Measurements from ENCODE around the gene EPOP. TPM values are rescaled to one million over a fixed set of nuclear protein-coding genes. Genes with fewer than 3 reads are reported as not detected.

EPOP gene
- total and polyA plus RNA-seq, 2 of the 13 experiments (the other 11 are each of a cell fraction or from before 2014, with no cell fraction given), result 14.7 to 37.8 TPM

DNA sequence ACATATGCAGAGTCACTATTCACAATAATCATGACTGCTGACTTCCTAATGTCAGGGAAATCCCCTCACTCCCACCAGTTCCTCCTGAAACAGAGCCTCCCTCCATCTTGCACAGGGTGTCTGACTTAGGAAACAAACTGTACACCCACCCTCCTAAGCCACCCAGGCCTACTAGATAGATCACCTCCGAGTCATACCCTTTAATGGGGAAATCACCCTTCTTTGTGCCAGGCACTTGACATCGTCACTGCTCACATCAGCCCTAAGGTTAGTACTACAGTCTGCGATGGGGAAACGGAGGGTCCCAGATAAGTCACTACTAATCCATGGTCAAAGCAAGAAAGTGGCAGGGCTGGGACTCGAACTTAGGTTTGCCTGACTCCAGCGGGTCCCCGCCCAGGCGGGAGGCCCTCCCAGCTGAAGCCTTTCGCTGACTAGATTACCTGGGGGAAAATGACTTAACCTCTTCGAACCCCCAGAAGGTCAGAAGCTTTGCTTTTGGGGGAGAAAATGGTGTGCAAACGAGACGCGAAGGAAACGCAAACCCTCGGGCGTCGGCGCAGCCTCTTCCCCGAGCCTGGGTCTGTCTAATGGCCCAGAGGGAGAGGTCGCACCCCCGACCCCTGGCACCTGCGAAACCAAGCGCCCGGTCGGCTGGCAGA lies 26.9 kb upstream of the EPOP start (continued):
- TF ChIP-seq, protein P1, sequence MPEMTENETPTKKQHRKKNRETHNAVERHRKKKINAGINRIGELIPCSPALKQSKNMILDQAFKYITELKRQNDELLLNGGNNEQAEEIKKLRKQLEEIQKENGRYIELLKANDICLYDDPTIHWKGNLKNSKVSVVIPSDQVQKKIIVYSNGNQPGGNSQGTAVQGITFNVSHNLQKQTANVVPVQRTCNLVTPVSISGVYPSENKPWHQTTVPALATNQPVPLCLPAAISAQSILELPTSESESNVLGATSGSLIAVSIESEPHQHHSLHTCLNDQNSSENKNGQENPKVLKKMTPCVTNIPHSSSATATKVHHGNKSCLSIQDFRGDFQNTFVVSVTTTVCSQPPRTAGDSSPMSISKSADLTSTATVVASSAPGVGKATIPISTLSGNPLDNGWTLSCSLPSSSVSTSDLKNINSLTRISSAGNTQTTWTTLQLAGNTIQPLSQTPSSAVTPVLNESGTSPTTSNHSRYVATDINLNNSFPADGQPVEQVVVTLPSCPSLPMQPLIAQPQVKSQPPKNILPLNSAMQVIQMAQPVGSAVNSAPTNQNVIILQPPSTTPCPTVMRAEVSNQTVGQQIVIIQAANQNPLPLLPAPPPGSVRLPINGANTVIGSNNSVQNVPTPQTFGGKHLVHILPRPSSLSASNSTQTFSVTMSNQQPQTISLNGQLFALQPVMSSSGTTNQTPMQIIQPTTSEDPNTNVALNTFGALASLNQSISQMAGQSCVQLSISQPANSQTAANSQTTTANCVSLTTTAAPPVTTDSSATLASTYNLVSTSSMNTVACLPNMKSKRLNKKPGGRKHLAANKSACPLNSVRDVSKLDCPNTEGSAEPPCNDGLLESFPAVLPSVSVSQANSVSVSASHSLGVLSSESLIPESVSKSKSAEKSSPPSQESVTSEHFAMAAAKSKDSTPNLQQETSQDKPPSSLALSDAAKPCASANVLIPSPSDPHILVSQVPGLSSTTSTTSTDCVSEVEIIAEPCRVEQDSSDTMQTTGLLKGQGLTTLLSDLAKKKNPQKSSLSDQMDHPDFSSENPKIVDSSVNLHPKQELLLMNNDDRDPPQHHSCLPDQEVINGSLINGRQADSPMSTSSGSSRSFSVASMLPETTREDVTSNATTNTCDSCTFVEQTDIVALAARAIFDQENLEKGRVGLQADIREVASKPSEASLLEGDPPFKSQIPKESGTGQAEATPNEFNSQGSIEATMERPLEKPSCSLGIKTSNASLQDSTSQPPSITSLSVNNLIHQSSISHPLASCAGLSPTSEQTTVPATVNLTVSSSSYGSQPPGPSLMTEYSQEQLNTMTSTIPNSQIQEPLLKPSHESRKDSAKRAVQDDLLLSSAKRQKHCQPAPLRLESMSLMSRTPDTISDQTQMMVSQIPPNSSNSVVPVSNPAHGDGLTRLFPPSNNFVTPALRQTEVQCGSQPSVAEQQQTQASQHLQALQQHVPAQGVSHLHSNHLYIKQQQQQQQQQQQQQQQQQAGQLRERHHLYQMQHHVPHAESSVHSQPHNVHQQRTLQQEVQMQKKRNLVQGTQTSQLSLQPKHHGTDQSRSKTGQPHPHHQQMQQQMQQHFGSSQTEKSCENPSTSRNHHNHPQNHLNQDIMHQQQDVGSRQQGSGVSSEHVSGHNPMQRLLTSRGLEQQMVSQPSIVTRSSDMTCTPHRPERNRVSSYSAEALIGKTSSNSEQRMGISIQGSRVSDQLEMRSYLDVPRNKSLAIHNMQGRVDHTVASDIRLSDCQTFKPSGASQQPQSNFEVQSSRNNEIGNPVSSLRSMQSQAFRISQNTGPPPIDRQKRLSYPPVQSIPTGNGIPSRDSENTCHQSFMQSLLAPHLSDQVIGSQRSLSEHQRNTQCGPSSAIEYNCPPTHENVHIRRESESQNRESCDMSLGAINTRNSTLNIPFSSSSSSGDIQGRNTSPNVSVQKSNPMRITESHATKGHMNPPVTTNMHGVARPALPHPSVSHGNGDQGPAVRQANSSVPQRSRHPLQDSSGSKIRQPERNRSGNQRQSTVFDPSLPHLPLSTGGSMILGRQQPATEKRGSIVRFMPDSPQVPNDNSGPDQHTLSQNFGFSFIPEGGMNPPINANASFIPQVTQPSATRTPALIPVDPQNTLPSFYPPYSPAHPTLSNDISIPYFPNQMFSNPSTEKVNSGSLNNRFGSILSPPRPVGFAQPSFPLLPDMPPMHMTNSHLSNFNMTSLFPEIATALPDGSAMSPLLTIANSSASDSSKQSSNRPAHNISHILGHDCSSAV (CRISPR knock-in tag; IDR thresholded peaks at IDR 0.05; ENCODE audit: borderline replicate concordance), result no peak
- TF ChIP-seq FOXA1 (IDR thresholded peaks at IDR 0.05) (no peak), FOXA1 (CRISPR knock-in tag; IDR thresholded peaks at IDR 0.05) (no peak), ZBTB3 (CRISPR knock-in tag; IDR thresholded peaks at IDR 0.05; ENCODE audit: borderline replicate concordance, low read depth) (peak; percentile 71; the same call in 1 of the 2 replicates), ZNF543 (CRISPR knock-in tag; IDR thresholded peaks at IDR 0.05) (no peak), NR2F6 (IDR thresholded peaks at IDR 0.05) (no peak), NR2F6 (CRISPR knock-in tag; IDR thresholded peaks at IDR 0.05) (no peak), MXI1 (IDR thresholded peaks at IDR 0.05; ENCODE audit: borderline replicate concordance, low read depth, low read length) (0 out of 3 replicates have a peak, but pooled peaks have one; percentile 33), ZNF44 (CRISPR knock-in tag; IDR thresholded peaks at IDR 0.05) (0 out of 2 replicates have a peak, but pooled peaks have one; percentile 44), NFKBIZ (CRISPR knock-in tag; IDR thresholded peaks at IDR 0.05) (no peak), TP53 (CRISPR knock-in tag; conservative IDR thresholded peaks at IDR 0.05) (no peak), ZFP36L1 (CRISPR knock-in tag; IDR thresholded peaks at IDR 0.05) (no peak), HNRNPH1 (optimal IDR thresholded peaks at IDR 0.05; ENCODE audit: low read depth, low read length) (peak; percentile 33)
- TF ChIP-seq, protein P2, sequence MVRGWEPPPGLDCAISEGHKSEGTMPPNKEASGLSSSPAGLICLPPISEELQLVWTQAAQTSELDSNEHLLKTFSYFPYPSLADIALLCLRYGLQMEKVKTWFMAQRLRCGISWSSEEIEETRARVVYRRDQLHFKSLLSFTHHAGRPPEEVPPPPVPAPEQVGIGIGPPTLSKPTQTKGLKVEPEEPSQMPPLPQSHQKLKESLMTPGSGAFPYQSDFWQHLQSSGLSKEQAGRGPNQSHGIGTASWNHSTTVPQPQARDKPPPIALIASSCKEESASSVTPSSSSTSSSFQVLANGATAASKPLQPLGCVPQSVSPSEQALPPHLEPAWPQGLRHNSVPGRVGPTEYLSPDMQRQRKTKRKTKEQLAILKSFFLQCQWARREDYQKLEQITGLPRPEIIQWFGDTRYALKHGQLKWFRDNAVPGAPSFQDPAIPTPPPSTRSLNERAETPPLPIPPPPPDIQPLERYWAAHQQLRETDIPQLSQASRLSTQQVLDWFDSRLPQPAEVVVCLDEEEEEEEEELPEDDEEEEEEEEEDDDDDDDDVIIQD (CRISPR knock-in tag; IDR thresholded peaks at IDR 0.05; ENCODE audit: low read depth), result 0 out of 2 replicates have a peak, but pooled peaks have one; percentile 8
- TF ChIP-seq, protein P3, sequence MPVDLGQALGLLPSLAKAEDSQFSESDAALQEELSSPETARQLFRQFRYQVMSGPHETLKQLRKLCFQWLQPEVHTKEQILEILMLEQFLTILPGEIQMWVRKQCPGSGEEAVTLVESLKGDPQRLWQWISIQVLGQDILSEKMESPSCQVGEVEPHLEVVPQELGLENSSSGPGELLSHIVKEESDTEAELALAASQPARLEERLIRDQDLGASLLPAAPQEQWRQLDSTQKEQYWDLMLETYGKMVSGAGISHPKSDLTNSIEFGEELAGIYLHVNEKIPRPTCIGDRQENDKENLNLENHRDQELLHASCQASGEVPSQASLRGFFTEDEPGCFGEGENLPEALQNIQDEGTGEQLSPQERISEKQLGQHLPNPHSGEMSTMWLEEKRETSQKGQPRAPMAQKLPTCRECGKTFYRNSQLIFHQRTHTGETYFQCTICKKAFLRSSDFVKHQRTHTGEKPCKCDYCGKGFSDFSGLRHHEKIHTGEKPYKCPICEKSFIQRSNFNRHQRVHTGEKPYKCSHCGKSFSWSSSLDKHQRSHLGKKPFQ (CRISPR knock-in tag; IDR thresholded peaks at IDR 0.05; ENCODE audit: insufficient replicate concordance), result peak; percentile 79
- TF ChIP-seq, protein P4, sequence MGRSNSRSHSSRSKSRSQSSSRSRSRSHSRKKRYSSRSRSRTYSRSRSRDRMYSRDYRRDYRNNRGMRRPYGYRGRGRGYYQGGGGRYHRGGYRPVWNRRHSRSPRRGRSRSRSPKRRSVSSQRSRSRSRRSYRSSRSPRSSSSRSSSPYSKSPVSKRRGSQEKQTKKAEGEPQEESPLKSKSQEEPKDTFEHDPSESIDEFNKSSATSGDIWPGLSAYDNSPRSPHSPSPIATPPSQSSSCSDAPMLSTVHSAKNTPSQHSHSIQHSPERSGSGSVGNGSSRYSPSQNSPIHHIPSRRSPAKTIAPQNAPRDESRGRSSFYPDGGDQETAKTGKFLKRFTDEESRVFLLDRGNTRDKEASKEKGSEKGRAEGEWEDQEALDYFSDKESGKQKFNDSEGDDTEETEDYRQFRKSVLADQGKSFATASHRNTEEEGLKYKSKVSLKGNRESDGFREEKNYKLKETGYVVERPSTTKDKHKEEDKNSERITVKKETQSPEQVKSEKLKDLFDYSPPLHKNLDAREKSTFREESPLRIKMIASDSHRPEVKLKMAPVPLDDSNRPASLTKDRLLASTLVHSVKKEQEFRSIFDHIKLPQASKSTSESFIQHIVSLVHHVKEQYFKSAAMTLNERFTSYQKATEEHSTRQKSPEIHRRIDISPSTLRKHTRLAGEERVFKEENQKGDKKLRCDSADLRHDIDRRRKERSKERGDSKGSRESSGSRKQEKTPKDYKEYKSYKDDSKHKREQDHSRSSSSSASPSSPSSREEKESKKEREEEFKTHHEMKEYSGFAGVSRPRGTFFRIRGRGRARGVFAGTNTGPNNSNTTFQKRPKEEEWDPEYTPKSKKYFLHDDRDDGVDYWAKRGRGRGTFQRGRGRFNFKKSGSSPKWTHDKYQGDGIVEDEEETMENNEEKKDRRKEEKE (IDR thresholded peaks at IDR 0.05), result no peak
